Kidney tubule cell (primary cell): Measurements from ENCODE around the gene HPN.
"Not testable (repeated sequence)": the region's sequence is repeated elsewhere in the genome, so short reads cannot be mapped to it uniquely, and the experiment has no call there.

Source experiments
- DNase-seq: peaks from one replicate; pipeline ENCODE4 v3.0.0-alpha.2; 2018; ENCODE audit warnings: low spot score

The HPN gene

DNA sequence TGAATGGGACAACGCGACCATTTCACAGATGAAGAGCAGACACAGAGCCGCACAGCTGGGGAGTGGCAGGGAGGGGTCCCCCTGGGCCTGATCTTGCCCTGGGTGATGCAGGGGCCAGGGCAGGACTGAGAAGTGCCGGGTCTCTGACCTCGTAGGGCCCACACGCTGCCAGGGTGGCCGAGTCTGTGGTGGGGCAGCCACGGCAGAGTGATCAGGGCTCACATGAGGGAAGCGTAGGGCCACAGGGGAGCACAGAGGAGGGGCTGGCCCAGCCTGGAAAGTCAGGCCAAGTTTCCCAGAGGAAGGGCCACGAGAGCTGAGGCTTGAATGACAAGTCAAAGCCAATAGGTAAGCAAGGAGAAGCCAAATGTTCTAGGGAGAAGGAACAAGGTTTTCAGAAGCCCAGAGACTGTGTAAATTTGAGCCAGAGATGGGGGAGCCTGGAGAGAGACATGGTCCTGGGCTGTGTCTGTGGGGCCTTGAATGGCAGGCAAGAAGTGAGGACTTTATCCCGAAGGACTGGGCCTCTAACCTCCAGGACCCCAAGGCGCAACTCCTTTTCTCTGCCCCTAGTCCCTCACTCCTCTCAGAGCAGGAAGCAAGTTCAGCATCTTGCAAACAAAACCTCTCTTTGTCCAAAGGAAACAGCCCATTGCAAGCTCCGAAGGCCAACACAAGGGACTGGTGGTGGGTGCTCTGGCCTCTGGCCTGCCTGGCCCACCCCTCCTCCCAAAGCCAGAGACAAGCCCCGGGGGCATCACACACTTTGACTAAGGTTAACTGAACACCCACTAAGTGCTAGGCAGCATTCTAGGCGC is 42.4 kb downstream of the HPN start:
- DNase-seq, result no peak

DNA sequence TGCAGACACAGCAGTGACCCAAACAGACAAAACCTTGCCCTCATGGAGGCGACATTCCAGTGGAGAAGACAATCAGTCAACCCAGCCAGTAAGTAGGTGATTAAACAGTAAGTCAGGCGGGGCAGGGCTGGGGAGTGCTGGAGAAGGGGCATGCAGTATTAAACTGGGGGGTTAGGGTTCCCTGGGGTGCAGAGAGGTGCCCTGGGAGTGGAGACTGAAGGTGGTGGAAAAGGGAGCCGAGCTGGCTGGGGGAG is 42.9 kb downstream of the HPN start:
- no peak for DNase-seq

DNA sequence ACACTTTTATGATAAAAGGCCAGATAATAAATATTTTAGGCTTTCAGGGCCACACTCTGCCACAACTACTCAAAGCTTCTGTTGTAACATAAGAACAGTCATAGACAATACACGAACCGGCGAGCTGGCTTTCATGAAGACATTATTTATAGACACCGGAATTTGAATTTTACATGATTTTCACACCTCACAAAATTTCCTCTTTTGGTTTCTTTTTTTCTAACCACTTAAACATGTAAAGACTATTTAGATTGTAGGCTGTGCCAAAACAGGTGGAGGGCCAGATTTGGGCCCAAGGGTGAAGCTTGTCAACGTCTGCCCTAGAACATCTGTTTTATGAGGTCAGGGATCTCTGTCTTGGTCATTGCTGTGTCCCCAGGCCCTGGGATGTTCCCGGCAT is 44.4 kb downstream of the HPN start:
- no peak for DNase-seq

DNA sequence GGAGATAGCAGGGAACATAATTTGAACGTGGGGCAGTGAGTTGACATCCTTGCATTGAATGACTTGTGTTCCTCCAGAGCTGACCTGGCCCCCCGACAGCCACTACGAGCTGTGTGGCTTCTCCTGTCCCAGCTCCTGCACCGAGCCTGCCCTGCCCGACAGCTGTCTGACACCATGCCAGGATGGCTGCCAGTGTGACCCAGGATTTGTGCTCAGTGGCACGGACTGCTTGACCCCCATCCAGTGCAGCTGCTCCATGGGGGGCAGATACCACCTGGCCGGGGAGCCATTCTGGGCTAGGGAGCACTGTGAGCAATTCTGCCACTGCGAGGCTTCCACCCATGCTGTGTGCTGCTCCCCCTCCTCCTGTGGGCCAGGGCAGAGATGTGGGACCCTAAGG is 44.9 kb downstream of the HPN start:
- DNase-seq, result no peak

DNA sequence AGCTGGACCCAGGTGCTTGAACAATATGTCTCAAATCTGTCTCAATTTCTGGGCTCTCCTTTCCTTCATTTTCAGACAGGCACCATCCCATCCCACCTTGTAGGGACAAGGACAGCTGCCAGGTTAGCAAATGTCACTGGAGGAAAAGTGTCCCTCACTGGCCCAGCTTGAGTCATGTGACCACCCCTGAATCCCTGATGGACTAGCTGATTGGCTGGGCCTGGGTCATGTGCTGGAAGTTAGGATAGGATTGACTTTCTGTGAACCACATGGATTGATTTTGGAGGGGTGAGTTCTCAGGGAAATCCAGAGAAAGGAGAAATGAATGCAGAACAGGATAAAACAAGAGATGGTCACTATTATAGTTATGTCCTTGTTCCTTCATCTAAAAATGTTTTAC is 45.9 kb downstream of the HPN start:
- no peak for DNase-seq

DNA sequence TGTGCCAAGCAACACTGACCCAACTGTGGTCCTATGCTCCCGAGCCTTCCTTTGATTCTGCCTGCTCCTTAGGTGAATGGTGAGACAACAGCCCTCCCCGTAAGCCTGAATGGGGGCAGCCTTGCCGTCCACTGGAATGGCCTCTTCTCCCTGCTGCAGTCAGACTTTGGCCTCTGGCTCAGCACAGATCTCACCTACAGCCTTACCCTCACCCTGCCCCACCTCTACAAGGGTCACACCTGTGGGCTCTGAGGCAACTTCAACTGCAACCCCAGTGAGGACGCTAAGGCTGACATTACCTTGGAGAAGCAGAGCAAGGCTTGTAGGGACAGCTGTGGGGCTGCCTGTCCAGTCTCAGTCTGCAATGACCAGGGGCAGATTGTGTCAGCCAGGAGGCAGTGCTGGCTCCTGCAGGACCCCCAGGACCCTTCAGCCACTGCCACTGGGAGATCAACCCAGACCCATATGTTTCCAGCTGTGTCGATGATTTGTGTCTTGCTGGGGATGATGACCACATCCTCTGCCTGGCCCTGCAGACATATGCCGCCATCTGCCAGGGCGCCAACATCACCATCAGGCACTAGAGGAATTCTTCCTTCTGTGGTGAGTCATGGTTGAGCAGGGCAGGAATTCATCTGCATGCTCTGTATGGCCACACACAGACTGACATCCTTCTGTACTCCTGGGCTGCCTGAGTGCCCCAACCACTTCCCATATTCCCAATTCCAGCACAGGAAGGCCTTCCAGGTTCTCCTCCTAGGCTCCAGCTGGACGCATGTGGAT is 46.8 kb downstream of the HPN start:
- peak; percentile 88 for DNase-seq

DNA sequence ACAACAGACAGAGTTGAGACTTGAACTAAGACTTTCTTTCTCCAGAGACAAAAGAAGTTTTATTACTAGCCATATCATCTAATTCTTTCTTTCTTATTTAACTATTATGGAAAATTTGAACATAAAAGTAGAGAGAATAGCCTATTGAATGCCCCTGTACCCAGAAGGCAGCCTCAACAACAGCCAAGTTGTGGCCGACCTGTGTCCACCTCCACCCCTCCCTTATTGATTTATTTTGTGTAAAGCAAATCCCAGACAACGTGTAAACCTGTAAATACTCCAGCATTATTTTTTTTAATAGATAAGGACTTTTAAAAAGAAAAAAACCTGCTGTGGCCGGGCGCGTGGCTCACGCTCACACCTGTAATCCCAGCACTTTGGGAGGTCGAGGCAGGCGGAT is 48.0 kb downstream of the HPN start:
- no peak for DNase-seq

DNA sequence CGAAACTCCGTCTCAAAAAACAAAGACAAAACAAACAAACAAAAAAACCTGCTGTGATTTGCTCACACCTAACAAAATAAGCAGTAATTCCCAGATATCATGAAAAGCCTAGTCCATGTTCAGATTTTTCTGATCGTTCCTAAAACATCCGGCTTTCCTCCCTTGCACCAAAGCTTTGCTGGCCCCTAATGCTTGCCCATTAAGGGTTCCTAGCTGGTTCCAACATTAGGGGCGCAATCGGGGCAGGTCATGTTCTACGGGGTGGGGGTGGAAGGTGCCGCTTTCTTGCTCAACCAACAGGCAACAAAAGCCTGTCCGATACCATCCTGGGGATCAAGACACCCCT is 48.6 kb downstream of the HPN start:
- no peak for DNase-seq

DNA sequence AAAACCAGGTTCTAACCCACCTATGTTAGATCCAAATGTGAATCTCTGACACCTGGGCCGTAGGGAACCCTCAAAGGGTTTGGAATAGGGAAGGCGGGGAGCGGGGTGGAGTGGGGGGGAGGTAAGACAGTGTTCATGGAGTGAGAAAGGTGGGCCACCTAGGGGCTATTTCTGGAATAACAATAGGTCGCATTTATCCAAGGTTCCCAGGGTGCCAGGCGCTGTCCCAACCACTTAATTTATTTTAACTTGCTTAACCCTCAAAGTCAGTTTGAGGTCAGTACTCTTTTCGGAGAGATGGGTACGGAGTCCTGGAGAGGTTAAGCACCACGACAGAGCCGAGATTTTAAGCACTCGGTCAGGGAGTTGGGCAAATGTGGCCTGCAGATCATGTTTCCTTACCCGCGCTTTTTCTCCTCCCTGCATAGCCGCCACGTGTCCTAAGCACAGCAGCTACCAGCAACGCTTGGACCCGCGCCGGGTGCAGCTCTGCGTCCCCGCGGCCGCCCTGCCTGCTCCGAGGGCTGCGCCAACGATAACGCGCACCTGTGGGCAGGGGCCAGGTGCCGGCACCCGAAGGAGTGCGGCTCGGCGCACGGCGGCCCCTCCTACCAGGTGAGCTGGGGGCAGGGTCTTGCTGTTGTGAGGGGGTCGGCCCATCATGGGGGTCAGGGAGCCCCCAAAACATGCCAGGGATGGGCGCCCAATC is 49.1 kb downstream of the HPN start:
- peak; percentile 54 for DNase-seq

DNA sequence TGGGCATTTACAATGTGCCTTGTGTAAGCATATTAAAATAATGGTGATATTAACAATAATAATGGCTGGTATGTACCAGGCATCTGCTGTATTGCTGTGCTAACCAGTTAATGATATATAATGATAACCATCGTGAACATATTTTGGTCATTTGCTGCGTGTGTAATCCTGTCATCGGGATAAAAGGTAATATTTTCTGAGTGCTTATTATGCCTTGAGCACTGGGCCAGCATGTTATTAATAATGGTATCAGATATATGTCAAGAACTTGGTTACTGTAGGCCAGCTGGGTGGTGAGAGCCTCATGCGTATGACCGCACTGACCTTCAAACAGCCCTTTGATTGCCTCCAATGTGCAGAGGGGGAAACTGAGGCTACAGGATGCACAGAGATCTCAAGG is 51.9 kb downstream of the HPN start:
- DNase-seq, result no peak

DNA sequence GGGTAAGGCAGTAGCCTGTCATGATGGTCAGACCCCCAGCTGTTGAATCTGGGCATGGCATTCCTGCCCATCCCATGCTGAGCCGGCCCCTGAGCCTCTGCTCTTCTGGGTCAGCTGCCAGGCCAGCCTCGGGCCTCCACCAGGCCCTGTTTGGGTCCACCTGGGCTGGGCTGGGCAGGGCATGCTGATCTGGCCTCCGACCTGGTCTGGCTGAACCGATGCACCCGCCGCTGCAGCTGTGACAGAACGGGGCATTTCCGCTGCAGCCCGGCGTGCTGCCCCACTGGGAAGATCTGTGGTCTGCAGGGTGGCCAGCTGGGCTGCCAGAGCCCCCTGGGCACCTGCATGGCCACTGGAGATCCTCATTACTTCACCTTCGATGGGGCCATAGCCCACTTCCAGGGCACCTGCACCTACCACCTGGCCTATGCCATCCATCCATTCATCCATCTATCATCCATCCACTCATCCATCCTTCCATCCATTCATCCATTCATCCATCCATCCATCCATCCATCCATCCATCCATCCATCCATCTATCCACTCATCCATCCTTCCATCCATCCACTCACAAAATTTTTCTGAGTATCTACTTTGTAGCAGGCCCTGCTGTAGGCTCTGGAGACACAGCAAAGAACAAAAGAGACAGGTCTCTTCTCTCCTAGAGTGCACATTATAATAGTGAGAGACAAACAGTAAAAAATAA is 52.6 kb downstream of the HPN start:
- DNase-seq, result no peak

DNA sequence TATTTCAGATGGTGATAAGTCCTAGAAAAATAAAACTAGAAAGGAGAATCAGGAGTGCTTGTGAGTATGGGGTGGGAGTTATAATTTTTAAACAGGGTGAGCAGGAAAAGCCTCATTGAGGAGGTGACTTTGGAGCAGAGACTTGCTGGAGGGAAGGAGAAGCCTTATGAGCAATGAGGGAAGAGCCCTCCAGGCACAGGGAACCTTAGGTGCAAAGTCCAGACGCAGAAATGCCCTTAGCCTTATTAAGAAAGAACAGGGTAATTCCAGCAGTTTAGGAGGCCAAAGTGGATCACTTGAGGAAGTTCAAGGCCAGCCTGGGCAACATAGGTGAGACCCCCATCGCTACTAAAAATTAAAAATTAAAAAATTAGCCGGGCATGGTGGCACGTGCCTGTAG is 53.1 kb downstream of the HPN start:
- no peak for DNase-seq

DNA sequence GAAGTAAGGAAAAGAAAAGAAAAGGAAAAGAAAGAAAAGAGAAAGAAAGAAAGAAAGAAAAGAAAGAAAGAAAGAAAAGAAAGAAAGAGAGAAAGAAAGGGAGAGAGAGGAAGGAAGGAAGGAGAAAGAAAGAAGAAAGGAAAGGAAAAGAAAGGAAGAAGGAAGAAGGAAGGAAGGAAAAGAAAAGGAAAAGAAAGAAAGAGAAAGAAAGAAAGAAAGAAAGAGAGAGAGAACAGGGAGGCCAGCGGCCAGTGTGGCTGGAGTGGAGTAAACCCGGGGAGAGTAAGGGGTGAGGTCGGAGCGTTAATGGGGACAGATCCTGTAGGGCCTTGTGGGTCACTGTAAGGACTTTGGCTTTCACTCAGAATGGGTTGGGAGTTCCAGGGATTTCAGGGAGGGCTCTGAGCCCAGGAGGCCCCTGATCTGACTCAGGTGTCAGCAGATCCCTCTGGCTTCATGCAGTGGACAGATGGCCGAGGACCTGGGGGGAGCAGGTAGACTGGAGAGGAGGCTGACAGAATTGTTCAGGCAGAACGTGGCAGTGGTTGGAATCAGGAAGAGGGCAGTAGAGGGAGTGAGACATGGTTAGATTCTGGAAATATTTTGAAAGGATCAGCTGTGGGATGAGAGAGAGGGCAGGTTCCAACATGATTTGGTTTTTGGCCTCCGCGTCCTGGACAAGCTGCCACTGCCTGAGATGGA is 54.3 kb downstream of the HPN start:
- peak; percentile 13 for DNase-seq

DNA sequence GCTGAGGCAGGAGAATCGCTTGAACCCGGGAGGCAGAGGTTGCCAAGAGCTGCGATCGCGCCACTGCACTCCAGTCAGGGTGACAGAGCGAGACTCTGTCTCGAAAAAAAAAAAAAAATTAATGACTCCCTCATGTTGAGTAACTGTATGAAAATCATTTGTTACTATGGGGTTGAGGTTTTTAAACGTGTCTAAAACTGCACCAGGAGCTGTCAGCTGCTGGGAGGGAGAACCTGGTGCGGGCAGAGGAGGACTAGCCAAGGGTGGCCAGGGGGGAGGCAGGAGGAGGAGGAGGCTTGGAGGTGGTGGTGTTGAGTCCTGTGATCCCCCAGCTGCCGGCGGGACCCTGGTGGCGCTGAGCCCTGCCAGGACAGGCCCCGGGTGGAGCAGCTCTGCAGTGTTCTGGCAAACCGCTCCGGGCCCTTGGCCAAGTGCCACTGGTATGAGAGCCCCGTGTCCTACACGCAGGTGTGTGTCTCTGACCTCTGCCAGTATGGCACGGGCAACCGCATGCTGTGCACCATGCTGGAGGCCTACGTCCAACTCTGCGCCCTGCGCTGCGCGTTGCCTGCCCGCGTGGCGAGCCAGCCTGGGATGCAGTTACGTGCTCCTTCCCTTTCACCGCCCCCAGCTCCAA is 57.0 kb downstream of the HPN start:
- no peak for DNase-seq

DNA sequence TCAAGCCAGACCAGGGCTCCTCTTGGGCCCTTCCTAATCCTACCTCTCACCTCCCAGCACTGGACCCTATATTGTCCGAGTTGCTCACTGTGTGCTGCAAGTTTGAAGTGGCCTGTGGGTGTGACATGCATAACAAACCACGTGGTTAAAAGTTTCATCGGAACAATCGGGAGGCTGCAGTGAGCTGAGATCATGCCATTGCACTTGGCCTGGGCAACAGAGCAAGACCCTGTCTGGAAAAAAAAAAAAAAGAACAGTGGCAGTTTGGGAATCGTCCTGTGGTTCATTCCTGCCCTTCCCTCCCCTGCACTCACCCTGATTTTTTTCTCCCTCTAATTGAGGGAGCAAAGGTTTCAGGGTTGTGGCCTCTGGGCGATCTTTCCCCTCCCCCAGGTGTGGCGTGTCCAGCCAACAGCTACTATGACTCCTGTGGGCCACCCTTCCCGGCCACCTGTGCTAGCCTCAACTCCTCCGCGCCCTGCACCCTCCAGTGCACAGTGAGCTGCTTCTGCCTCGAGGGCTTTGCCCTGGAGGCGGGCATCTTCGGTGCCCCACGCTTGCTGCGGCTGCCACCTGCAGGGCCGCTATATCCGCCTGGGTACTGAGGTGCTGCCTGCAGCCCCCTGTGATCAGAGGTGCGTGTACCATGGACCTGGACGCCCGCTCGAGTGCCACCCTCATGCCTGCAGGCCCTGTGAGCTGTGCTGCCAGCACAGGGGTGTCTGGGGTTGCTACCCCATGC is 57.8 kb downstream of the HPN start:
- no peak for DNase-seq

DNA sequence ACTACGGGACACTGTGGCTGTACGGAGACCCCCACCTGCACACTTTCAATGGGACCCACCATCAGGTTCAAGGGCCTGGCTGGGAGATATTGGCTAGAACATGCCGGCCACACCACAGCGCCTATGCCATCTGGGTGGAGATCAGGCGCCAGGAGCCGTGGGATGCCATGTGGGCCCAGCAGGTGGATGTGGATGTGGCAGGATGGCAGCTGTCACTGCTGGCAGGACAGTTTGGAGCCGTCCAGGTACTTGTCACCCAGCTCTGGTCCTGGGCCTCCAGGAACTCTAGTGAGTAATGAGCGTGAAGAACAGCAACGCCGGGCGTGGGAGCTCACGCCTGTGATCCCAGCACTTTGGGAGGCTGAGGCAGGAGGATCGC is 58.4 kb downstream of the HPN start:
- DNase-seq, result no peak

DNA sequence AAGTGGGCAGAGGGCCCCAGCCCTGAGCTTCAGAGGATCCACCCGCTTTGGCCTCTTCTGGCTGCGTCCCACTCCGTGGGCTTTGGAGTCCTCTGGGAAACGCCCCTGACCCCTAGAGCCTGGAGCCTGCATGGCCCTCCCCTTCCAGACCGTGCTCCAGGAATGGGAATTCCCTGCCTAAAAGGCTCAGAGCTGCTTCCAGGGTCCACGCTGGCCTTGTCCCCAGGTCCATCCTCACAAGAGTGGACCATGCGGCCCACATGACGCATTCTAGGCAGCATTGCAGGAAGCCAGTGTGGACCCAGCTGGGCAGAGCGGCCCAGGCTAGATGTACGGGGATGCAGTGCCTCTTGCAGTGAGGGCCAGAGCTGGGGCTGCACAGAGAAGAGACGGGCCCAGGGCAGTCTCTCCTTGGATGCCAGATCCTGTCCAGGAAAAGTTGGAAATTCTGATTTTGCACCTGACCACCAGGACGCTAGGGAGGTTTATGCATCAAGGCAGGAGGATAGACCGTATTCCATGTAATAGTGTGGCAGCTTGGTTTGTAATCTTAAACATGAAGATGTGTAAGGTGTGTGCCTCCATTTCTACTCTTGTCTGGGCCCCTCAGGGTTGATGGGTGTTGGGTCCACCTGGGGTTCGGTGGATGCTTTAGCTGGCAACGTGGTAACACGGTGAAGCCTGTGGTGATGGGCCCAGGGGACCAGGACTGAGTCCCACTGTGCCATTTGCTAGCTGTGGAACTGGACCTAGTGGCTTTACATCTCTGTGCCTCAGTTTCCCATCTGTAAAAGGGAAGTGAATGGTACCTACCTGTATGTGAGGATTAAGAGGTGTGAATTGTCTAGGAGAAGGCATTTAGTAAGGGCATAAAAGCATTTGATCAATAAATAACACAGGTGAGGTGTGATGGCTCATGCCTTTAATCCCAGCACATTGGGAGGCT is 59.3 kb downstream of the HPN start:
- DNase-seq, result no peak

DNA sequence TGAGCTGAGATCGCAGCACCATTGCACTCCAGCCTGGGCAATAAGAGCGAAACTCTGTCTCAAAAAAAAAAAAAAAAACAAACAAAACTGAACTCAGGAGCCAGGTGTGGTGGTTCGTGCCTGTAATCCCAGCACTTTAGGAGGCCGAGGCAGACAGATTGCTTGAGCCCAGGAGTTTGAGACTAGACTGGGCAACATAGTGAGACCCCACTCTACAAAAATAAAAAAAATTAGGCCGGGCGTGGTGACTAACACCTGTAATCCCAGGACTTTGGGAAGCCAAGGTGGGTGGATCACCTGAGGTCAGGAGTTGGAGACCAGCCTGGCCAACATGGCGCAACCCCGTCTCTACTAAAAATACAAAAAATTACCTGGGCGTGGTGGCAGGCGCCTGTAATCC is 60.4 kb downstream of the HPN start:
- not testable (repeated sequence) for DNase-seq

DNA sequence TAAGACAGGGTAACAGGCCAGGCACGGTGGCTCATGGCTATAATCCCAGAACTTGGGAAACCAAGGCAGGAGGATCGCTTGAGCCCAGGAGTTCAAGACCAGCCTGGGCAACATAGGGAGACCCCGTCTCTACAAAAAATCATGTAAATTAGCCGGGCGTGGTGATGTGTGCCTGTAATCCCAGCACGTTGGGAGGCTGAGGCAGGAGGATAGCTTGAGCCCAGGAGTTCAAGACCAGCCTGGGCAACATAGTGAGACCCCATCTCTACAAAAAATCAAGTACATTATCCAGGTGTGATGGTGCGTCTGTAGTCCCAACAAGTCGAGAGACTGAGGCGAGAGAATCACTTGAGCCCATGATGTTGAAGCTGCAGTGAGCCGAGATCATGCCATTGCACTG is 62.1 kb downstream of the HPN start:
- DNase-seq, result not testable (repeated sequence)

DNA sequence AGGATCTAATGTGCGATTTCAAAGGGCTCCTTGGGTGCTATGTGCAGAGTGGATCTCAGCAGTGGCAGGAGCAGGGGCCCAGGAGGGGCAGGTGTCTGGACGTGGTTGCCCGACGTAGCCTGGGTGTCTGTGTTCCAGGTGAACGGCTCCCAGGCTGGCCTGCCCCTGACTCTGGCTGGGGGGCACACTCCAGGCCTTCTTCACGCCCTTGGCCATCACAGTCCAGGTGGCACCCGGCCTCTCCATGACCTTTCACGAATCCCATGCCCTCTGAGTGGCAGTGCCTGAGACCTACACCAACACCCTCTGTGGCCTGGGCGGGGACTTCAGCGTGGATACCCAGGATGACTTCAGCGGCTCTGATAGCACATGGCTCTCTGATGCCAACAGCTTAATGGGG is 62.8 kb downstream of the HPN start:
- DNase-seq, result no peak
